B cell (primary cell): Measurements from ENCODE around the gene TRPM1.

Experiments
- CTCF ChIP-seq: fragments of 200-600 bp; IDR thresholded peaks from one replicate; pipeline ENCODE4 v1.8.0; 2022; ENCODE audit warnings: antibody characterized with exemption, mild to moderate bottlenecking
- EZH2 ChIP-seq: IDR thresholded peaks from 2 replicates; pipeline ENCODE4 v1.6.1; 2012; ENCODE audit warnings: borderline replicate concordance, low read depth, mild to moderate bottlenecking, moderate library complexity, low read length; ENCODE audit not compliant: insufficient read depth, poor library complexity, severe bottlenecking

GRCh38 chr15:31023841-31024240, 77.7 kb downstream of the TRPM1 start:
- TF ChIP-seq CTCF: no peak
- TF ChIP-seq EZH2: no peak
